Upper lobe of right lung (tissue), 1 donor: ENCODE measurements around the gene LRTM1. TPM values are rescaled to one million over a fixed set of nuclear protein-coding genes. Genes with fewer than 3 reads are reported as not detected.

Experiments
- ATAC-seq: fragments of 200-7000 bp; cut with Tn5 transposase; one replicate; pipeline ENCODE4 v1.9.1; 2020; ENCODE audit warnings: mild to moderate bottlenecking, moderate library complexity
- DNase-seq: peaks from one replicate; pipeline ENCODE4 v3.0.0-alpha.2; 2020
- H3K27ac ChIP-seq: fragments of 200-600 bp; one replicate; pipeline ENCODE4 v1.8.0; 2022
- H3K27me3 ChIP-seq: fragments of 200-600 bp; one replicate; pipeline ENCODE4 v1.8.0; 2022; ENCODE audit warnings: mild to moderate bottlenecking
- H3K36me3 ChIP-seq: fragments of 200-600 bp; one replicate; pipeline ENCODE4 v1.8.0; 2022
- H3K4me1 ChIP-seq: fragments of 200-600 bp; one replicate; pipeline ENCODE4 v1.8.0; 2022
- H3K4me3 ChIP-seq: fragments of 200-600 bp; one replicate; pipeline ENCODE4 v1.8.0; 2022; ENCODE audit warnings: mild to moderate bottlenecking
- H3K9me3 ChIP-seq: fragments of 200-600 bp; one replicate; pipeline ENCODE4 v1.8.0; 2022
- intact Hi-C: fragments of 100-400 bp; cut with DNase I; formaldehyde crosslinking; loops from one replicate; pipeline ENCODE4 v1.11.0; 2022
- total RNA-seq: library from RNA; stranded (reverse); fragmentation: NEBNext Ultra II Directional; extraction: Animal tissue kit (Norgen Biotek cat#: 25700); gene quantifications from one replicate; pipeline ENCODE4 v1.2.1, GENCODE V29; 2021
- TF ChIP-seq, protein P1 (sequence below): fragments of 200-600 bp; IDR thresholded peaks from one replicate; pipeline ENCODE4 v1.8.0; 2022; ENCODE audit warnings: antibody characterized with exemption
- donor health status: DM: no; HTN: yes; CAD: no; lungs with severe emphysema.

The LRTM1 gene
- total RNA-seq, 1 donor from 2014 or later, result not detected

DNA sequence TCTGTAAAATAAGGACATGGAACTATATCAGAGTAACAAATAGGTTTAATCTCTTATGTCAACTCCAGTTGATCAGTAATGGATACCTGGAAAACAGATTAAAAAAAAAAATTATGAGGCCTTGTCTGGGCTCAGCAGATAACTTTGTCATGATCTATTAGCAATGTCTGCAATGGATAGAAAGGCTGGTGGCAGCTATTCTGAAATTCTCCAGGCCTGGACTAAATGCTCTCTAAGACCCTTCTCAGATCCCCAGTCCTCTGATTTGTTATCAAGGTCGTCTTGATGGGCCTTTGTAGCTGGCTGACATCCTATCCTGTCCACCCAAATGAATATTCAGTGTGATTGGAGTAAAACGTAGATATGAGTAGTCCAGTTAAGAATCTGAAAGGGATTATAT, 13.7 kb downstream of the LRTM1 start:
- no peaks in the 10 kb centered on the region for H3K9me3 ChIP-seq
- no peak overlapping the region for H3K27ac ChIP-seq
- no peaks in the 10 kb centered on the region for H3K4me1 ChIP-seq
- H3K27me3 ChIP-seq, result no peaks in the 10 kb centered on the region
- H3K36me3 ChIP-seq, result no peaks in the 10 kb centered on the region
- H3K4me3 ChIP-seq, result no peak overlapping the region
- TF ChIP-seq, protein P1, sequence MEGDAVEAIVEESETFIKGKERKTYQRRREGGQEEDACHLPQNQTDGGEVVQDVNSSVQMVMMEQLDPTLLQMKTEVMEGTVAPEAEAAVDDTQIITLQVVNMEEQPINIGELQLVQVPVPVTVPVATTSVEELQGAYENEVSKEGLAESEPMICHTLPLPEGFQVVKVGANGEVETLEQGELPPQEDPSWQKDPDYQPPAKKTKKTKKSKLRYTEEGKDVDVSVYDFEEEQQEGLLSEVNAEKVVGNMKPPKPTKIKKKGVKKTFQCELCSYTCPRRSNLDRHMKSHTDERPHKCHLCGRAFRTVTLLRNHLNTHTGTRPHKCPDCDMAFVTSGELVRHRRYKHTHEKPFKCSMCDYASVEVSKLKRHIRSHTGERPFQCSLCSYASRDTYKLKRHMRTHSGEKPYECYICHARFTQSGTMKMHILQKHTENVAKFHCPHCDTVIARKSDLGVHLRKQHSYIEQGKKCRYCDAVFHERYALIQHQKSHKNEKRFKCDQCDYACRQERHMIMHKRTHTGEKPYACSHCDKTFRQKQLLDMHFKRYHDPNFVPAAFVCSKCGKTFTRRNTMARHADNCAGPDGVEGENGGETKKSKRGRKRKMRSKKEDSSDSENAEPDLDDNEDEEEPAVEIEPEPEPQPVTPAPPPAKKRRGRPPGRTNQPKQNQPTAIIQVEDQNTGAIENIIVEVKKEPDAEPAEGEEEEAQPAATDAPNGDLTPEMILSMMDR, result no peak
- DNase-seq (no peak), ATAC-seq (no peak)
- intact Hi-C loops, result no loop called here

GRCh38 chr3:54909191-54909590, 18.7 kb downstream of the LRTM1 start:
- Histone ChIP-seq H3K4me3 (no peak overlapping the region), H3K27ac (no peak overlapping the region), H3K4me1 (no peaks in the 10 kb centered on the region), H3K27me3 (no peaks in the 10 kb centered on the region), H3K9me3 (no peaks in the 10 kb centered on the region), H3K36me3 (no peaks in the 10 kb centered on the region)
- no peak for DNase-seq
- intact Hi-C loops, result no loop called here
- ATAC-seq, result no peak
- TF ChIP-seq, protein P1, result no peak

- DNase-seq, result no peak
- TF ChIP-seq, protein P1, result no peak
- intact Hi-C loops, result no loop called here
- H3K36me3 ChIP-seq, result no peaks in the 10 kb centered on the region
- H3K27ac ChIP-seq, result no peak overlapping the region
- H3K27me3 ChIP-seq, result no peaks in the 10 kb centered on the region
- ATAC-seq, result no peak
- H3K9me3 ChIP-seq, result no peaks in the 10 kb centered on the region
- H3K4me3 ChIP-seq, result no peak overlapping the region
- H3K4me1 ChIP-seq, result peaks cover 2% of the 10 kb centered on the region
Observed at GRCh38 chr3:54906763-54907162, 21.1 kb downstream of the LRTM1 start.

- Histone ChIP-seq H3K4me1 (peaks cover 2% of the 10 kb centered on the region), H3K9me3 (no peaks in the 10 kb centered on the region), H3K27me3 (no peaks in the 10 kb centered on the region), H3K27ac (no peak overlapping the region), H3K4me3 (no peak overlapping the region), H3K36me3 (no peaks in the 10 kb centered on the region)
- TF ChIP-seq, protein P1, result no peak
- ATAC-seq, result no peak
- DNase-seq, result no peak
- intact Hi-C loops, result no loop called here
Observed at GRCh38 chr3:54905920-54906319, 21.9 kb downstream of the LRTM1 start.

GRCh38 chr3:54905261-54905888, 22.5 kb downstream of the LRTM1 start:
- DNase-seq, result no peak
- Histone ChIP-seq H3K4me1 (peaks cover 2% of the 10 kb centered on the region), H3K36me3 (no peaks in the 10 kb centered on the region), H3K9me3 (no peaks in the 10 kb centered on the region), H3K27me3 (no peaks in the 10 kb centered on the region), H3K27ac (no peak overlapping the region), H3K4me3 (no peak overlapping the region)
- no peak for ATAC-seq
- intact Hi-C loops, result no loop called here
- TF ChIP-seq, protein P1, result no peak
